GM21360 (cell line): ENCODE measurements around the gene SET.
"Not testable (repeated sequence)": the region's sequence is repeated elsewhere in the genome, so short reads cannot be mapped to it uniquely, and the experiment has no call there.

Experiments
- ATAC-seq: cut with Tn5 transposase; IDR thresholded peaks from one replicate; pipeline ENCODE4 v1.9.1; 2021; ENCODE audit warnings: mild to moderate bottlenecking, moderate library complexity; ENCODE audit not compliant: unreplicated experiment

SET gene, protein sequence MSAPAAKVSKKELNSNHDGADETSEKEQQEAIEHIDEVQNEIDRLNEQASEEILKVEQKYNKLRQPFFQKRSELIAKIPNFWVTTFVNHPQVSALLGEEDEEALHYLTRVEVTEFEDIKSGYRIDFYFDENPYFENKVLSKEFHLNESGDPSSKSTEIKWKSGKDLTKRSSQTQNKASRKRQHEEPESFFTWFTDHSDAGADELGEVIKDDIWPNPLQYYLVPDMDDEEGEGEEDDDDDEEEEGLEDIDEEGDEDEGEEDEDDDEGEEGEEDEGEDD

DNA sequence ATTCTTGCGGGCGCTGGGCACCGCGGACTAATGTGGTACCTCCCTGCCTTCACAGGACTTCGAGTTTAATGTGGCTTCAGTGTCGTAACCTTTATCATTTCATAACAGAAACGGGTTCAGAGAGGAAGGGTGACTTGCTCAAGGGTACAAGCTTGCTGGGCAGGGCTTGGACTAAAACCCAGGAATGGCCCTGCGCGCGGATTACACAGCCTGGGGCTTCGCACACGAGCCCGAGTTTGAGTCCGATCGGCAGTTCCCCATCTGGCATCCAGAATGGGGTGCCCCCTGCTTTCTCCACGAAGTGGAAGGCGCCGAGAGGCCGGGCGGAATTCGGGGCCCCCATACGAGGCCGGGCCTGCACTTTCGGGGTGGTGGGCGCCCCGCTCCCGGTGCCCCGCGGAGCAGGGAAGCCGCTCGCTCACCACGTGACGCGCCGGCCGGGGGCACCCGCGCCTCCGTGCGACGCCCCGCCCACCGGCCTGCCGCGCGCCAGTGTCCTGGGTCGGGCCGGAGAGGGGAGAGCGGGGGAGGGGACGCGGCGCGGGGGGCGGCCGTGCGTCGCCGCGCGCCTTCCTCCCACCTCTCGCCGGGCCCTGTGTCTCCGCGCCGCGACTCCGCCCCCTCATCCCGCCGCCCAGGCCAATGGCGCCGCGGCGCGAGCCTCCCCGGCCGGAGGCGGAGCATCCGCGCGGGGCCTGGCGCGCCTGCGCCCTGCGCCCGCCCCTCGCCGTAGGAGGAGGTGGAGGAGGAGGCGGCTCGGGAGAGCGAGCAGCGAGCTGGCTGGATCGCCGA is at the start of gene SET:
TSS of gene SET (plus strand) at position 722 of the 792 bp plus-strand sequence. CDS start 361 bp downstream, outside the sequence.
- peak; percentile 71 for ATAC-seq

GRCh38 chr9:128640603-128641002 is 48.4 kb upstream of the SET start:
- no peak for ATAC-seq

DNA sequence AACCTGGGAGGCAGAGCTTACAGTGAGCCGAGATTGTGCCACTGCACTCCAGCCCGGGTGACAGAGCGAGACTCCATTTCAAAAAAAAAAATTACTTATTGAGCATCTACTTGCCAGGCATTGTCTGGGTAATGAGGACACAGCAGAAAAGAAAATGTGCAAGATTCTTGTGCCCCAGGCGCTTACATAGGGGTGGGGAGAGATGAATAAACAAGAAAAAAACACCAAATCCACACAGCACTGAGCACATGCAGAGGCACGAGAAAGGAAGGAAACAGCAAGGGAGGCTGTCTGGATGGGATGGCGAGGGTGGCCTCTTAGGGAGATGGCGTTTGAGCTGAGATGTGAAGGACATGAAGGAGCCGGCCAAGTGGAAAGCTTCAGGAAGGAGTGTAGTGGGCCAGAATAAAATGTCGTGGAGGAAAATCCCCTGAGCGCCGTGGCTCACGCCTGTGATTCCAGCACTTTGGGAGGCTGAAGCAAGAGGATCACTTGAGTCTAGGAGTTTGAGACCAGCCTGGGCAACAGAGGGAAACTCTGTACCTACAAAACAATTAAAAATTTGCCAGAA is 46.3 kb upstream of the SET start:
- ATAC-seq: no peak

DNA sequence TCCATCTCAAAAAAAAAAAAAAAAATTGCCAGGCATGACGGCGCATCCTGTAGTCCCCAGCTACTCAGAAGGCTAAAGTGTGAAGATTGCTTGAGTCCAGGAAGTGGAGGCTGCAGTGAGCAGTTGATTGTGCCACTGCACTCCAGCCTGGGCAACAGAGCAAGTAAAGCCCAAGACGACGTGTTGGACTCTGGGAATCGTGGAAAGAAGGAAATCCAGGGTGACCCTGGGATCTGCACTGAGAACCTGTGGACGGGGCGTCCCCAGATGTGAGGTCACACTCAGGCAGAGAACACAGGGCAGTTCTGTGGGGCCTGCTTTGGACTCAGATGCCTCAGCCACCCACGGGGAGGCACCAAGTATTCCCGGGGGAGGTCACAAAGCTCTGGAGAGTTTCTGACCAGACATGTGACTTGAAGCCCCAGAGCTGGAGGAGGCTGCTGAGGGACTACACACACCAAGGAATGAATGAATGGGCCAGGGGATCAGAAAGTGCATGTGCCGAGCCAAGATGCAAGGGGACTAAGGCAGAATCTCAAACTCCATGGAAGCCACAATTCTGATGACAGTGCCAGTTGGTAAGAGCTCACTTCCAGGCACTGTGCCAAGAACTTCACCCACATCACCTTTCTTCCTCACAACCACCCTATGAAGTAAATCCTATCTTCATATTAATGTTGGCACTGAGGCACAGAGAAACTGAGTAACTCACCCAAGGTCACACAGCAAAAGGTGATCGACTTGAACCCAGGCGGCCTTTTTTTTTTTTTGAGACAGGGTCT is 45.3 kb upstream of the SET start:
- no peak for ATAC-seq

DNA sequence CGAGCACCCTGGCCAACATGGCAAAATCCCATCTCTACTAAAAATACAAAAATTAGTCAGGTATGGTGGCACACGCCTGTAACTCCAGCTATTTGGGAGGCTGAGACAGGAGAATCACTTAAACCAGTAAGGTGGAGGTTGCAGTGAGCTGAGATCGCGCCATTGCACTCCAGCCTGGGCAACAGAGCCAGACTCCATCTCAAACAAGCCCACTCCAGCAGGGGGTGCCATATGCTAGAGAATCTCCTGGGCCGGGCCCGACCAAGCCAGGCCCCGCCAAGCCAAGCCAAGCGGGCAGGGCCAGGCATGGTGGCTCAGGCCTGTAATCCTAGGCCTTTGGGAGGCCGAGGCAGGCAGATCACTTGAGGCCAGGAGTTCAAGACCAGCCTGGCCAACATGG is 40.8 kb upstream of the SET start:
- not testable (repeated sequence) for ATAC-seq

GRCh38 chr9:128651798-128652197 is 37.2 kb upstream of the SET start:
- no peak for ATAC-seq

DNA sequence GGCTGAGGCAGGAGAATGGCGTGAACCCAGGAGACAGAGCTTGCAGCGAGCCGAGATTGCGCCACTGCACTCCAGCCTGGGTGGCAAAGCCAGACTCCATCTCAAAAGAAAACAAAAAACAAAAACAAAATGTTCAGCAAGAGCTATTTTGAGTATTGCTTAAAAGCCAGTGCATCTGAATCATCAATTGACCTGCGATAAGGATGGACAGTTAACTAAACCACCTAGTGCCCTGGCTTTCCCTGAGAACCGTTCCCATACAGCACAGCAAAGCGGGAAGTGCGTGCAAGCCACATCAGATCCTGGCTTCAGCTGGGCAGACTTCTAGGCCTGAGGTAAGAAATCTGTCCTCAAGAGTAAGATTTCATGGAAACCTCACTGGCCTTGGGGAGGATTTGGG is 35.1 kb upstream of the SET start:
- ATAC-seq: no peak

- no peak for ATAC-seq
Measured at GRCh38 chr9:128654481-128654880, 34.5 kb upstream of the SET start.

- peak; percentile 56 for ATAC-seq
Measured at GRCh38 chr9:128656416-128657343, 32.3 kb upstream of the SET start, which contains the start of gene DYNC2I2. Gene DYNC2I2, minus strand, starts transcription at chr9:128656847. Its CDS starts 121 bp downstream, at chr9:128656726.

GRCh38 chr9:128657344-128657704 is 31.7 kb upstream of the SET start:
- no peak for ATAC-seq

DNA sequence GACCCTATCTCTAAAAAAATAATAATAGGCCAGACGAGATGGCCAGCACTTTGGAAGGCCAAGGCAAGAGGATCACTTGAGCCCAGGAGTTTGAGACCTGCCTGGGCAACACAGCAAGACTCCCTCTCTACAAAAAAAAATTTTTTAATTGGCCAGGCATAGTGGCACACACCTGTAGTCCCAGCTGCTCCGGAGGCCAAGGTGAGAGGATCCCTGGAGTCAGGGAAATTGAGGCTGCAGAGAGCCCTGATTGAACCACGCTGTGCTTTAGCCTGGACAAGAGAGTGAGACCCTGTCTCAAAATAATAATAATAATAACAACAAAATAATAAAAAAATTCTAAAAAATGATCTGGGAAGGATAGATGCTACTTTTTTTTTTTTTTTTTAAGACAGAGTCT is 31.2 kb upstream of the SET start:
- no peak for ATAC-seq

DNA sequence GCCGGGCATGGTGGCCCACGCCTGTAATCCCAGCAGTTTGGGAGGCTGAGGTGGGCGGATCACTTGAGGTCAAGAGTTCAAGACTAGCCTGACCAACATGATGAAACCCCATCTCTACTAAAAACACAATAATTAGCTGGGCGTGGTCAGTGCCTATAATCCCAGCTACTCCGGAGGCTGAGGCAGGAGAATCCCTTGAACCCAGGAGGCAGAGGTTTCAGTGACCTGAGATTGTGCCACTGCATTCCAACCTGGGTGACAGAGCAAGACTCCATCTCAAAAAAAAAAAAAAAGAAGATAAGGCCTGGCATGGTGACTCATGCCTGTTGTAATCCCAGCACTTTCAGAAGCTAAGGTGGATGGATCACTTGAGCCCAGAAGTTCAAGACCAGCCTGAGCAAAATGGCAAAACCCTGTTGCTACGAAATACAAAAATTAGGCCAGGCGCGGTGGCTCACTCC is 22.5 kb upstream of the SET start:
- not testable (repeated sequence) for ATAC-seq

GRCh38 chr9:128669786-128670185 is 19.2 kb upstream of the SET start:
- ATAC-seq: no peak

GRCh38 chr9:128675382-128675781 is 13.6 kb upstream of the SET start:
- ATAC-seq: no peak

GRCh38 chr9:128677794-128678193 is 11.2 kb upstream of the SET start:
- no peak for ATAC-seq

GRCh38 chr9:128683340-128684064 is 5.5 kb upstream of the SET start:
- no peak for ATAC-seq

DNA sequence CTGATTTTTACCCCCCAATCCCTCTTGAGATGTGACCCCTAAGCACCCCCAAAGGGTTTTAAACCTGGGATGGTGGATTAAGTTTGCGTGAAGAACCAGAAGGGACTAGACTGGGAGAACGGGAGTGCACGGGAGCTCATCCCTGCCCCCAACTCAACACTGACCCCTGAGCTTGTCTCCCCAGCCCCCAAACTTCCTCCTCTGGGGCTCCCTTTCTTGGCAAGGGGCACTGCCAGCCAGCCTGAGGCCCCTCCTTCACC is 5.0 kb upstream of the SET start:
- ATAC-seq: no peak

- no peak for ATAC-seq
Measured at GRCh38 chr9:128684325-128685199, 4.5 kb upstream of the SET start.
